Right hindlimb (tissue), 1 donor: ENCODE results near the gene E2F4.

Experiments
- DNase-seq: peaks from one replicate; pipeline ENCODE4 v3.0.0-alpha.2; 2018

The E2F4 gene

DNA sequence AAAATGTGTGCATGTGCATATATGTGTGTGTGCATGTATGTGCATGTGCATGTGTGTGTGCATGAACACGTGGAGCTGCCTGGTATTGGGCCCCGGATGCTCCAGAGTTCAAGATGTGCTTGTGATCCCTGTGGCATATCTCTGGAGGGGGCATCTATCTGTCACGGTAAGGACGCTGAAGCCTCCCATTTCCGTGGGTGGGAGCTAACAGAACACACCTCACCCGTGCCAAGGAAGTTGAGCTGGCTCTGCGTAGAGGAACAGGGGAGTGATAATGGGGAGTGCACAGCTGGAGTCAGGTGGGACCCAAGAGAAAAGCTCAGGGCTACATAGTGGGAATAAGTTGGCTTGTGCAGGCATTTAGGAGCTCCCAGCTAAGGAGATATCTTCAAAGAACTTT, 19.7 kb downstream of the E2F4 start:
- DNase-seq = no peak

DNA sequence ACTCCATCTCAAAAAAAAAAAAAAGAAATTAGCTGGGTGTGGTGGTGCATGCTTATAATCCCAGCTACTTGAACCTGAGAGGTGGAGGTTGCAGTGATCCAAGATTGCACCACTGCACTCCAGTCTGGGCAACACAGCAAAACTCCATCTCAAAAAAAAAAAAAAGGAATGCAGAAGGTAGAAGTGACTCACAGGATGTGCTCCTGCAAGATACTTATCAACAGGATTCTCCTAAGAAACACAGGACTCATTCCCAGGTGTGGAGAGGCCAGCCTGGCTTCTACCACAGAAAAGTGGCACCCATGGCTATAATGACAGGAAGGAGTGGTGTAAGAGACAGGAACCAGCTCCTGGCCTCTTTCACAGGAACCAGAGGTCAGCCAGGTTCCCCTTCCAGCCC, 20.8 kb downstream of the E2F4 start:
- no peak for DNase-seq

DNA sequence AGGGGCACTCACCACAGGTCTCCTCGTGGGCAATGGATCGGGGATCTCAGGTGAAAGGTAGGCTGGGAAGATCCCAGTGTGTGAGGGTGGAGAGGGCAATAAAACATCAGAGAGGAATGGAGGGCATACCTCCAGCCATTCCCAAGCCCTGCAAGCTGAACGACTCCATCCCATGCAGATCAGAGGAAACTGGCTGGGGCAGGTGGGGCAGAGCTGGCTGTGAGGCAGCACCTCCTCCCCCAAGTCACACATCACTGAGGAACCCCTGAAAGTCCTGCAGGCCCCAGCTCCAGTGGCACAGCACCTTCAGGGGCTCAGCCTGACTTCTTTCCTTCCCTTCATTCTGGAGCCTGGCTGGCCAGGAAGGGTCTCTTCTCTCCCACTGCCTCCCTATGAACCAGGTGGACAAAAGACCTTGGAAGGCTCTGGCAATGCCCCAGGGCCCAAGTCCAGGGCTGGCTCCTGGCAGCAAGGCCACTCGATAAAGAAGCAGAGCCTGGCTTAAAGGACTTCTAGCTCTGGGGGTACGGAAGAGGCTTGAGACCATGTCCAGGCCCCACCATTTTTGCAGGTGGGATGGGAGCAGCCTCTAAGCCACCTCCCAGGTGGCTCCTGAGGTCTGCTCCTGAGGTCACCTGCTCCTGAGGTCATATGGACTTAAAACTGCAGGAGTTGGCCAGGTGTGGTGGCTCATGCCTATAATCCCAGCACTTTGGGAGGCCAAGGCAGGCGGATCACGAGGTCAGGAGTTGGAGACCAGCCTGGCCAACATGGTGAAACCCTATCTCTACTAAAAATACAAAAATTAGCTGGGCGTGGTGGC, 21.5 kb downstream of the E2F4 start:
- DNase-seq = no peak

DNA sequence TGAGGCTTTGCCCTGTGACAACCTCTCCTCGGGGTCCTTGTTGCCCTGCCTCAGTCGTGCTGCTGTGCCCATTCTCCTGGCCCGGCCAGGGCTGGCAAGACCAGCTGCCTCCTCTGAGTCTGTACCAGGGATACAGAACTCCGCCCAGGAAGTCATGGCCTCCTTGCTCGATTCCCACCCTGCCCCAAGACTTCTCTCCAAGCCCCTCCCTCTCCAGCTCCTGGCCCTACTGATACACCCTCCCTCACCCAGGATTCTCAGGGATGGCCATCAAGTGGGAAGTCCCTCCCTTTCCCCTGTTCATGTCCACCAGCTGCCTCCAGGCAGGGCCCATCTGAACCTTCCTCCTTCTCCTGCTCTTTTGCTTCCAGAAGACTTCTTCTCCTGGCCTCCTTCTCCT, 23.8 kb downstream of the E2F4 start:
- DNase-seq = no peak

DNA sequence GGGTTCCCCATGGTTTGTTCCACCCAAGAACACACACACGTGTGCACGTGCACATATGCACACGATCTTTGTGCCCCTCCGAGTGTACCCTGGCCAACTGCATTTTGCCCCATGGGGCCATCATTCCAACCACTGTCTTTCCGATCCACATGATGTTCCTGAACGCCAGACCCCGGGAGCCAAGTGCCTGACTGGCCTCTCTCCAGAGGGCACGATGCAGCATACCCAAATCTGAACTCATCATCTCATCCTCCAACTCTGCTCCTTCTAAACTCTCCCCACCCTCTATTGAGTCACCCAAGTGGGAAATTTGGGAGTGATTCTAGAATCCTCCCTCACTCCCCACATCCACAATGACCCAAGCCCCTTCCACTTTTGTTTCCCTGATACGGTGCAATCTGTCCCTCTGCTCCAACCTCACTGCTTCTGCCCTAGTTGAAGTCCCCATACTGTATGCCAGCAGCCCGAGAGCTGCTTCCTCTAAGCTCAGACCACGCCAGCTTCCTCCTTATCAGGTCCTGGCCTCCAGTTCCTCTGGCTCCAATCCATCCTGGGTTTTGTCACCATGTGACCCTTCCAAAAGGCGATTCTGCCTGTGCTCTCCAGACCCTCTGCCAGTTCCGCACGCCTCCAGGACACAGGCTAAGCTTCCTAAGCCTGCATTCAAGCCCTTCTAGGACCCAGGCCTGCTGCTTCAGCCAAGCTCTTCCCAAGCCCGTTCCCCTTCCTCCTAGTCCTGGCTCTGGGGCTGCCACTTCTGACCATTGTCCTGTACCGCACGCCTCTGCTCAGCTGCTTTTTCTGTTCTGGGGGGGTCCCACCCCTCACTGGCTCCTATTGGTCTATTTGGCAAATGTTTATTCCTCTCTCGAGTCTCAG, 24.9 kb downstream of the E2F4 start:
- DNase-seq = no peak

DNA sequence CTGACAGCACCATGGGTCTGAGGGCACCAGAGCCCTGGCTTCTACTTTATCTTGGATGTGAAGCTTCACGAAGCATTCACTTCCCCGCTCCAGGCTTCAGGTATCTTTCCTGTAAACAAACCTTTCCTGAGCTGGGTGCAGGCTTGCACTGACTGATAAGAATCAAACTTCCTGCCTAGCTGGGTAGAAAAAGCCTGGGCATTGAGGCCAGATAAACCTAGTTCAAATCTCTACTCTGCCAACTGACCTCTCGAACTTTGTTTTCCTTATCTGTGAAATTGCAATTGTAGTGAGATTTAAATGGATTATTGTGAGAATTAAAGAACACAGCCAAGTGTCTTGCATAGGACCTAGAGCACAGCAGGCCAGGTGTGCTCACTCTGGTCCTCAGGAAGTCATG, 32.0 kb downstream of the E2F4 start:
- no peak for DNase-seq

DNA sequence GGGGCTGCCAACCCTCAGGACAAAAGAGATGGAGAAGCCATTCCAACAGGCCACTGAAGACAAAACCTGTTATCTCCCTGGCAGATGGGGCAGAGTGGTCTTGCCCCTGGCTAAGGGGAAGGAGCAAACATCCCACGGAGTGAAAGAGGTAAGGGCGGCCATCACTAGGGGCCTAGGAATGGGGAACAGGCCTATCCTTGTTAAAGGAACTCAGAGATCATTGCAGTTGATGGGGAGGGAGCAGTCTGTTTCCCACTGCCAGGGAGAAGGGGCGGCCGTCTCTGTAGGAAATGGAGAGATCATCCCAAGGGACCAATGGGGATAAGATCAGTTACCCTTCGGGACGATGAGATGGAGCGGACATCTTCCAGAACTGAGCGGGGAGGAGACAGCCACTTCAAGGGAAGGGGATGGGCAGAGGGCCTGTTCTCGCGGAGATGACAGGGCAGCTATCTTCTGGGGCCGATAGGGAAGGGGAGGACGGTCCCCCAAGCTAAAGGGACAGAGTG, 34.4 kb downstream of the E2F4 start:
- DNase-seq = no peak

DNA sequence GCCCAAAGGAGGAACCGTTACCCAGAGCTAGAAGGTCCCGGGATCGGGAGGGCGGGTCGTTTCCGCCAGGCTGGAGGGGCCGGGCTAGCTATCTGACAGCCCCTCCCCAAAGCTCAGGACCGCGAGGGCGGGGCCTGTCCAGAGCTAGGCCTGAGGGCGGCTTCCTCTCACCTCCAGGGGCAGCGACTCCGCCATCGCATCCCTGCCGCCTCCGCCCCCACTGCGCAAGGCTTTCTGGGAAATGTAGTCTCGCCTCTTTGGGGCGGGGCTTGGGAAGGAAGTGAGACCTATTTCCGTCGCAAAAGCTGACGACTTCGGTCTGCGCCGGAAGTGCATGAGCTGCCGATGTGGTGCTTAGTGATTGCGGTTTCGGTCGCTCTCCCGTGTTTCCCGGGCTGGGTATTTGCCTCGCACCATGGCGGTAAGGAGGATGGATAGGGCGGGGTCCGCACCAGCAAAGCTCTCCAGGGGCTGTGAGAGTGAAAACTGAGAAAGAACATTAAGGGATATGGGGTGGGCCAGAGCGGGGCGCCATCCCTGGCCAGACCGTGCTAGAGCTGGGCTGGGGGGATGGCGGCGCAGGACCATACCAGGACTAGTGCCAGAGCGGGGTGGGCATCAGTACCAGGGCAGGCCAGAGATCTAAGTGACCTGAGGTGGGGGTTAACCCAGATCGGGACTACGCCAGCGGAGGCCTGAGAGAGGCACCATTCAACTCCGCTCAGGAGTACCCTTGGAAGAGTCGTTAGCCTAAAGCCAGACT, 35.0 kb downstream of the E2F4 start, which contains the start of gene TMEM208:
TSS of gene TMEM208 (plus strand) at position 327 of the 763 bp plus-strand sequence. CDS start at position 416, 89 bp downstream.
- peak; percentile 99 for DNase-seq

DNA sequence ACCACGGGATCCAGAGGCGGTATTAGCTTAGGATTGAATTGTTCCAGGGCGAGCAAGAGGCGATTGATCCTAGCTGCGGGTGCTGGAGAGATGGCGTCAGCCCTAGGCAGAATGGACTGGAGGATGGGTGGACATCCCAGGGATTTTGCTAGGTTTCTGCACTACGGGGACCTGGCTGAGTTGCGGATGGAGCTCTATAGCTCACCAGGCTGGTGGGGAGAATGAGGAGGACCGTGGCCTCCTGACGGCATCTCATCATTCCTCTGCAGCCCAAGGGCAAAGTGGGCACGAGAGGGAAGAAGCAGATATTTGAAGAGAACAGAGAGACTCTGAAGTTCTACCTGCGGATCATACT, 35.6 kb downstream of the E2F4 start:
- no peak for DNase-seq

DNA sequence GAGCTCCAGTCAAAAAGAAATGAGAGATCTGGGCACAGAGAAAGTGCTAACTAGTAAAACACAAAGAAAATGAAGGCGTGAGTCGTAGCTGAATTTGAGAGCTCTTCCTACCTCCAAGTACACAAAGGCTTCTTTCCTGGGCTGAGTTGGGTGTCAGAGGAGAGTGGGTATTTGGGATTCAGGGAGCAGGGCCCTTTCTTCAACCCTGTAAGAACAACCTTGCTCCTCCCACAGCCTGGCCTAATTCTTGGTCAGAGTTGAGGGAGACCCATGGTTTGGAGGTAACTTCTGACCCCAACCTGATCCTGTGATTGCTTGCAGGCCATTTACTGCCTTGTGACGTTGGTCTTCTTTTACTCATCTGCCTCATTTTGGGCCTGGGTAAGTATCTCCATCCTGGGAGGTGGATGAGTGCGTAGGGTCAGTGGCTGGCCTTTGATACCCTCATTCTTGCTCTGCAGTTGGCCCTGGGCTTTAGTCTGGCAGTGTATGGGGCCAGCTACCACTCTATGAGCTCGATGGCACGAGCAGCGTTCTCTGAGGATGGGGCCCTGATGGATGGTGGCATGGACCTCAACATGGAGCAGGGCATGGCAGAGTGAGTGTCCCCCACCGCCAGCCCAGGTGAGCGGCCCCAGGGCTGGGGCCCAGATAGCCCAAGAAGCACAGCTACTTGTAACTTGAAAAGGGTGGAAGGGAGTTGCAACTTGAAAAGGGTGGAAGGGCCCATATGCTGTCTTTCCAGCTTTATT, 36.3 kb downstream of the E2F4 start:
- DNase-seq = no peak

DNA sequence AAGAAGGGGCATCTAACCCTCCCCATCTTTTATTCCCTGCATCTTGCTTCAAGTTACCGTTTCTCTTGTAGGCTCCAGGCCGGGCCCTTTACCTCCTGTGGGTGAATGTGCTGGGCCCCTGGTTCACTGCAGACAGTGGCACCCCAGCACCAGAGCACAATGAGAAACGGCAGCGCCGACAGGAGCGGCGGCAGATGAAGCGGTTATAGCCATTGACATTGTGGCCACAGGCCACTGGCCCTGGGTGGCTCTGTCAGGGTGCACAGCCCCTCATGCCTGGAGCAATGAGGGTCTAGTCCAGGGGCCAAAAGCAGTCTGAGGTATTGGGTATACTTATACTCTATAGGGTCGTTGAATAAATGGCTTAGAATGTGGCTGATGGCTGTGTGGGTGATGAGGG, 37.0 kb downstream of the E2F4 start:
- DNase-seq = peak; percentile 8

DNA sequence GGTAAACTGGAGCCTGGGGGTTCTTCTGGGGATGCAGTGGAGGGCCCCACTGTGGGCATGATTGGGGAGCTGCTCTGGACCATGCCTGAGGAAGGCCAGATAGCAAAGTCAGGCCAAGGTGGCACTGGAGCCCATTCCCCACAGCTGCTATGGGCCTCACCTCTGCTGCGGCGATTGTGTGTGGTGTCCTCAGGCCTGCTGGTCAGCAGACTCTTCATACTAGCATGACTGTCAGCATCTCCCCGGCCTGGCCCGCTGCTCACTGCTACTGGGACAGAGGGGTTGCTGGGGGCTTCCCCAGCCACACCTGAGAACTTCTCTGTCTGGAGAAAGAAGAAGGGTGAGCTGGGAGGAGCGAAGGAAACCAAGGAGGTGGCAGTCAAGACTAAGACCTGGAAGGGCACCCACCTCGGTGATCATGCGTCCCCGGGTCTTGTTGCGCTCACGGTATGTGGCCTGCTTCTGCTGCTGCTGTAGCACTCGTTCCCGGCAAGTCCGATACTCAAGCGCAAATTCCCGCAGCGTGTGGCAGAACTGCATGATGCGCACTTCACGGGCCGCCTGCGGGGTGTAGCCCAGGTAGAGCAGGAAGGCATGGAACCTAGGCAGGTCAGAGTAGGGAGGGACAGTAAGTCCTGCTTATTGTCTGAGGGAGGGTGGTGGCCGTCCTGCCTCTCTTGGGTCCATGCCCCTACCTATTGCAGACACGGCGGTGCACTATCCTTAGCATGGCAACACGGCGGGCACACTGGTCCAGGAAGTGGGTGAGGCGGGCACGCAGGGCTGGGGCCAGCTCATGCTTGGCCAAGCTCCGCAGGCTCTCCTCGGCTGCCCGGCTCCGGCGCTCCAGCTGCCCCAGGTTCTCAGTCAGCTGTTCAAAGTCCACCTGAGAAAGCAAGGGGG, 38.2 kb downstream of the E2F4 start:
- DNase-seq = peak; percentile 16

DNA sequence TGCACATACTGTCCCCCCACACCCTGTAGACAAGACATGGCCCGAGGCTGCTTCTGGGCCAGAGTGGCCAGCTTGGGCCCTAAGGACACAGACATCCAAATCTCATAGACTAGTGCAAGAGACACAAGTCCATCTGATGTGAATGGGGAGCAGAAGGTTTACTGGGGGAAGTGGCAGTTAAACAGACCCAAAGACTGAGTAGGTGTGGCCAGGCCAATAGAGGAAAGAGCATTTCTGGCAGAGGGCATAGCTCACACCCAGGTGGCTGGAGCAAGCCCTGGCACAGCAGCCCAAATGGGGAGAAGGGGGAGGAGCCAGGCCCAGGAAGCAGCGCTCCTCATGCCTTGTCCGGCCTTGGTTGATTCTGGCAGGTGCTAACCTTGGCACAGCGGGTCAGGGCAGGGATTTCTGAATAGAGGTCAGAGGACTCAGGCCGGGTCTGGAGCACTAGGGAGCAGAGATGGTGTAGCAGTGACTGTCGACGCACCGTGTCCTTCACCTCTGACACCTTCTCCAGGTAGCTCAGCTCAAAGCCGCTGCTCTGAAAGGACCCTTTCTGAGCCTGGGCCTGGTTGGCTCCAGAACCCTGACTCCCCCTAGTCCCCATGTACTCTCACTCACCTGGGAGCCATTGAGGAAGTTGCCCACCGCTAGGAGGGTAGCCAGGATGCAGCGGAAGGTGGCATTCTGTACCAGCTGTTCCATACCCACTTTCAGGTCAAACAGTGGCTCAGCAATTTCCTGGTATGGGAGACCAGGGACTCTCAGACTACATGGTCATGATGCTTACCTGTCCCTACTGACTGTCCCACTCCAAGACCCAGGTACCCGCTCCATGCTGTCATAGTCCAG, 39.1 kb downstream of the E2F4 start:
- DNase-seq = peak; percentile 17

DNA sequence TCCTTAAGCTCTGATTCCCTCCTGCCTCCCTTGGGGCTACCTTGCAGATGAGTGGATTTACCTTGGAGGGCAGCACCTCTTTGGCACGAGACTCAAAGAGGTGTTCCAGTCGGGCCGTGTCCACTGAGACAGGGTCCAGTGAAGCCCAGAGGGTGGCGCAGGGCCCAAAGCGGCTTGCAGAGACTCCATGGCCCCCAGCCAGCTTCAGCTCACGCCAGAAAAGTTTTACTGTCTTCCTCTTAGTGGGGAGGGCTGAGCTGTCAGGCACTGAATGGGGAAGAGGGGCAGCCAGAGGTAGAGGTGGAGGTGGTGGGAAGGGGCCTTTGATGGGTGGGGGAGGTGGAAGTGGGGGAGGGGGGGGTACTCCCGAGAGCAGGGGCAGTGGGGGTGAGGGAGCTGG, 41.6 kb downstream of the E2F4 start:
- peak; percentile 18 for DNase-seq

DNA sequence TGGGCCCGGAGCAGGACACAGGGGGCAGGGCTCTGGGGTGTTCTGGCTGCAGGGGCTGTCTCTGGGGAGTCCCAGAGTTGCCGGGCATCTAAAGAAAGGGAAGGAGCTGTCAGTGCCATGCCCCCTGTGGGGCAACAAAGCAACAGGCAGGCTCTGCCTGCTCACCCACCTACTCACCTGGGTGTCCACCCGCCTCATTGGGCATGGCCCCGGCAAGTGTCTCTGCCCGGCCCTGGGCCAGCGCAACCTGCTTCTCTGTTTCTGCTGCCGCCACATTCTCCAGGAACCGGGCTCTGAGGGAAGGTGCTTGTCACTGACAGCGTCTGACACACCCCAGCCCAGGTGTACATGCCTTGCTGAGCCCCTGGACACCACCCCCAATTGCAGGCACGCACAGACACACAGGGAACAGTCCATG, 42.2 kb downstream of the E2F4 start:
- DNase-seq = no peak

DNA sequence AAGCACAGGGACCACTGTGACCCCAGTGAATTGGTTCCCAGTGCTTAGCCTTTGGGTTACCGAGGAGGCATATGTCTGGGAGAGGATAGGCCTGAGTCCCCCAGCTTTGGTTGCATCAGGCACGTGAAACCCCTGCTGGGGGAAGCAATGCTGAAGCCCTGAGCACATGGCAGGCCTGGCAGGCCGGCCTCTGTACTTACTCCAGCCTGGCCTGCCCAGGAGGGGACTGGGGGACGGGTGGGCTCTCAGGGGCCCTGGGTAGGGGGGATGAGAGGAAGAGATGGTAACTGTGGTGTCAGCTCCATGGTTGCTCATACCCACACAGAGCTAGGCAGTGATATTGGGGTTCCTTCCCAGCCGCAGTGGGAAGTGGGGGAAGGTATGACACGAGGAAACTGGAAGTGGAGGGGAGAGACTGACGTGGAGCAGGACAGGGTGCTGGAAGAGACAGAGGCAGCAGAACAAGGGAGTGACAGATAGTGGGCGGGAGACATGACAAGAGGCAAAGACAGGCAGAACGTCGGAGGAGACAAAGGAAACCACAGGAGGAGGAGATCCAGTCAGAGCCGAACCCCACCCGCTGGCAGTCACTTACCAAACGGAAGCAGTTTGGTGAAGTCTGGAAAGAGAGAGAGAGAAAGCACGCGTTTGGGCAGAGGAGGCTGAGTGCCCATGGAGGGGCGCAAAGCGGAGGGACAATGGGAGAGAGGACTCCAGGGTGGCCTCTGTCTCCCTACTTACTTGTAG, 44.0 kb downstream of the E2F4 start:
- DNase-seq = no peak

DNA sequence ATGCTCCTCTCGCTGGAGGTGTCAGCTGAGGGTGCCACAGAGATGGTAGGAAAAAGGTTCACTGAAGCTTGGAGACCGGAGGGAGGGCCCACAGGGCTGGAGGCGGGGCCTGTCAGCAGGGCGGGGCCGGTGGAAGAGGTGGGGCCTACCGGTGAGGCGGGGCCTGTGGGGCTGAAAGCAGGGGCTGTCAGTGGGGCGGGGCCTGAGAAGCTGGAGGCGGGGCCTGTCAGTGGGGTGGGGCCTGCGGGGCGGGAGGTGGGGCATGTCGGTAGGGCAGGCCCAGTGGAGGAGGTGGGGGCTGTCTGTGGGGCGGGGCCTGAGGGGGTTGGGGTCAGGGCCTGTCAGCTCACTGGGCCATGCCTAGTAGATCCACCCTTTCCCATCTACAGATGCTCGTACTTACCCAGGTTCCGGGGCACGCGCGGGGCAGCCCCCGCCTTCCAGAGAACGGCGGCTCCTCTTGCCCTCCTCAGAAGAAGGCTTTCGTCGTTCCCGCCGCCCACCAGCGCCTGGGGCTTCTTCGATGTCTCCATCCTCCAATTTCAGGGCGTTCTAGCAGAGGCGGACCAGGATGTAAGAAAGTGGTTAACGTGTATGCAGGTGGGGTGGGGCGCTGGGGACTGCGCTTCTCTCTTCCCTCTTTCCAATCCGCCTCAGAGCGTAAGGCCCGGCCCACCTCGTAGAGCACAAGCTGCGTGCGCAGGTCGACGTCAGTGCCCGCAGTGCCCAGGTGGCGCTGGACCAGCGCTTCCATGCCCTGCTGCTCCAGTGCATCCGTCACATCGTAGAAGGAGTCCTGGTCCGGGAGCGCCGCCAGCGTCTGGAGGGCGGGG, 44.8 kb downstream of the E2F4 start:
- no peak for DNase-seq
